WTC11 (cell line): Measurements from ENCODE around the gene FHOD3.
"Not testable (repeated sequence)": the region's sequence is repeated elsewhere in the genome, so short reads cannot be mapped to it uniquely, and the experiment has no call there.

Experiments used
- JUN ChIP-seq: sonication (generic); formaldehyde crosslinking; IDR thresholded peaks from 2 replicates; pipeline ENCODE4 v1.8.0; 2023; ENCODE audit warnings: mild to moderate bottlenecking, missing genetic modification reagents
- KAT7 ChIP-seq: sonication (generic); formaldehyde crosslinking; IDR thresholded peaks from 2 replicates; pipeline ENCODE4 v1.8.1; 2023; ENCODE audit warnings: missing genetic modification reagents, mild to moderate bottlenecking, borderline replicate concordance
- MYBL2 ChIP-seq: sonication (generic); formaldehyde crosslinking; IDR thresholded peaks from 2 replicates; pipeline ENCODE4 v1.8.1; 2023; ENCODE audit warnings: mild to moderate bottlenecking, moderate library complexity, missing genetic modification reagents
- NR2C2 ChIP-seq: sonication (generic); formaldehyde crosslinking; IDR thresholded peaks from 2 replicates; pipeline ENCODE4 v1.8.0; 2022; ENCODE audit warnings: mild to moderate bottlenecking, missing genetic modification reagents
- SMAD3 ChIP-seq: sonication (generic); formaldehyde crosslinking; IDR thresholded peaks from 2 replicates; pipeline ENCODE4 v1.8.0; 2022; ENCODE audit warnings: missing genetic modification reagents, mild to moderate bottlenecking, borderline replicate concordance
- SP1 ChIP-seq: sonication (generic); formaldehyde crosslinking; conservative IDR thresholded peaks from 2 replicates; pipeline ENCODE4 v1.8.1; 2022; ENCODE audit warnings: missing genetic modification reagents
- TEAD4 ChIP-seq: sonication (generic); formaldehyde crosslinking; IDR thresholded peaks from 2 replicates; pipeline ENCODE4 v1.8.0; 2022; ENCODE audit warnings: mild to moderate bottlenecking, missing genetic modification reagents
- ZBTB21 ChIP-seq: sonication (generic); formaldehyde crosslinking; IDR thresholded peaks from 2 replicates; pipeline ENCODE4 v1.8.1; 2023; ENCODE audit warnings: mild to moderate bottlenecking, missing genetic modification reagents, borderline replicate concordance
- TF ChIP-seq, protein P1 (sequence below): fragments of 200-600 bp; IDR thresholded peaks from 2 replicates; pipeline ENCODE4 v1.8.0; 2022; ENCODE audit warnings: antibody characterized with exemption
- TF ChIP-seq, protein P2 (sequence below): sonication (generic); formaldehyde crosslinking; IDR thresholded peaks from 2 replicates; pipeline ENCODE4 v1.8.1; 2023; ENCODE audit warnings: mild to moderate bottlenecking, moderate library complexity, missing genetic modification reagents
- TF ChIP-seq, protein P3 (sequence below): sonication (generic); formaldehyde crosslinking; IDR thresholded peaks from 2 replicates; pipeline ENCODE4 v1.8.0; 2022; ENCODE audit warnings: mild to moderate bottlenecking, missing genetic modification reagents

DNA sequence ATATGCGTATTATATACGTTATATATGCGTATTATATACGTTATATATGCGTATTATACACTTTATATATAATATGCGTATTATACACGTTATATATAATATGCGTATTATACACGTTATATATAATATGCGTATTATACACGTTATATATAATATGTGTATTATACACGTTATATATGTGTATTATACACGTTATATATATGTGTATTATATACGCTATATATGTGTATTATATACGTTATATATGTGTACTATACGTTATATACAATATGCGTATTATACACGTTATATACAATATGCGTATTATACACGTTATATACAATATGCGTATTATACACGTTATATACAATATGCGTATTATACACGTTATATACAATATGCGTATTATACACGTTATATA is 465.5 kb downstream of the FHOD3 start:
- TF ChIP-seq, protein P1, sequence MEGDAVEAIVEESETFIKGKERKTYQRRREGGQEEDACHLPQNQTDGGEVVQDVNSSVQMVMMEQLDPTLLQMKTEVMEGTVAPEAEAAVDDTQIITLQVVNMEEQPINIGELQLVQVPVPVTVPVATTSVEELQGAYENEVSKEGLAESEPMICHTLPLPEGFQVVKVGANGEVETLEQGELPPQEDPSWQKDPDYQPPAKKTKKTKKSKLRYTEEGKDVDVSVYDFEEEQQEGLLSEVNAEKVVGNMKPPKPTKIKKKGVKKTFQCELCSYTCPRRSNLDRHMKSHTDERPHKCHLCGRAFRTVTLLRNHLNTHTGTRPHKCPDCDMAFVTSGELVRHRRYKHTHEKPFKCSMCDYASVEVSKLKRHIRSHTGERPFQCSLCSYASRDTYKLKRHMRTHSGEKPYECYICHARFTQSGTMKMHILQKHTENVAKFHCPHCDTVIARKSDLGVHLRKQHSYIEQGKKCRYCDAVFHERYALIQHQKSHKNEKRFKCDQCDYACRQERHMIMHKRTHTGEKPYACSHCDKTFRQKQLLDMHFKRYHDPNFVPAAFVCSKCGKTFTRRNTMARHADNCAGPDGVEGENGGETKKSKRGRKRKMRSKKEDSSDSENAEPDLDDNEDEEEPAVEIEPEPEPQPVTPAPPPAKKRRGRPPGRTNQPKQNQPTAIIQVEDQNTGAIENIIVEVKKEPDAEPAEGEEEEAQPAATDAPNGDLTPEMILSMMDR: not testable (repeated sequence)
- TF ChIP-seq, protein P2, sequence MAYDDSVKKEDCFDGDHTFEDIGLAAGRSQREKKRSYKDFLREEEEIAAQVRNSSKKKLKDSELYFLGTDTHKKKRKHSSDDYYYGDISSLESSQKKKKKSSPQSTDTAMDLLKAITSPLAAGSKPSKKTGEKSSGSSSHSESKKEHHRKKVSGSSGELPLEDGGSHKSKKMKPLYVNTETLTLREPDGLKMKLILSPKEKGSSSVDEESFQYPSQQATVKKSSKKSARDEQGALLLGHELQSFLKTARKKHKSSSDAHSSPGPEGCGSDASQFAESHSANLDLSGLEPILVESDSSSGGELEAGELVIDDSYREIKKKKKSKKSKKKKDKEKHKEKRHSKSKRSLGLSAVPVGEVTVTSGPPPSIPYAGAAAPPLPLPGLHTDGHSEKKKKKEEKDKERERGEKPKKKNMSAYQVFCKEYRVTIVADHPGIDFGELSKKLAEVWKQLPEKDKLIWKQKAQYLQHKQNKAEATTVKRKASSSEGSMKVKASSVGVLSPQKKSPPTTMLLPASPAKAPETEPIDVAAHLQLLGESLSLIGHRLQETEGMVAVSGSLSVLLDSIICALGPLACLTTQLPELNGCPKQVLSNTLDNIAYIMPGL (CRISPR knock-in tag): not testable (repeated sequence)
- TF ChIP-seq TEAD4 (CRISPR knock-in tag); NR2C2; SP1 (CRISPR knock-in tag); JUN (CRISPR knock-in tag); MYBL2 (CRISPR knock-in tag); ZBTB21 (CRISPR knock-in tag); SMAD3; KAT7 (CRISPR knock-in tag): not testable (repeated sequence)
- TF ChIP-seq, protein P3, sequence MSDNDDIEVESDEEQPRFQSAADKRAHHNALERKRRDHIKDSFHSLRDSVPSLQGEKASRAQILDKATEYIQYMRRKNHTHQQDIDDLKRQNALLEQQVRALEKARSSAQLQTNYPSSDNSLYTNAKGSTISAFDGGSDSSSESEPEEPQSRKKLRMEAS (CRISPR knock-in tag): not testable (repeated sequence)
